Measurements from ENCODE around the gene RNASE13.

The RNASE13 gene

DNA sequence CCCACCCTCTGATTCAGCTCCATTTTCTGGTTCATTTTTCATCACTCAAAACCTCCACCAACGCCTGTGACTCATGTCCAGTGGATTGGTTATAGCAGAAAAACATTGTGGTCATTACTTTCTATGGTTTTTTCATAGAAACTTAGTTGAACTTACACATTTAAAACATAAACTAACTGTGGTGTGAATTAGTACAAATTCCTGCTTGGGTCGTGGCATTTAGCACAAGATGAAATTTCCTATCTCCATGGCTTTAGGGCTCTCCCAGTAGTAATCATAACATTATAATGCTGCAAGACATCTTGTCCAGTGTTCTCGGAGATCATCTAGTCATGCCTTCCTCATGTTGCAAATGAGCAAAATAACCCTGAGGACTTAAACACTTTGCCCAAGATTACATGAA is 14.7 kb upstream of the RNASE13 start:
- Histone ChIP-seq H3K56ac (ENCODE audit: low read length) (no peak overlapping the region), H3K36me3 (ENCODE audit: control insufficient read depth, insufficient read depth, low read length) (no peaks in the 10 kb centered on the region), H2AK5ac (ENCODE audit: low read length) (no peak overlapping the region), H3K4ac (ENCODE audit: low read depth, low read length) (no peak overlapping the region), H4K8ac (ENCODE audit: low read depth, low read length) (no peak overlapping the region), H3K4me2 (ENCODE audit: low read length) (no peak overlapping the region), H3K79me2 (ENCODE audit: control insufficient read depth, insufficient read depth, low read length) (no peaks in the 10 kb centered on the region), H3K79me1 (ENCODE audit: low read length) (no peaks in the 10 kb centered on the region), H3K18ac (ENCODE audit: low read length) (no peak overlapping the region), H3K23ac (ENCODE audit: low read length) (no peak overlapping the region), H3K27ac (ENCODE audit: low read depth, low read length) (no peak overlapping the region), H4K5ac (ENCODE audit: low read length) (no peak overlapping the region), H3K4me3 (ENCODE audit: low read length) (no peak overlapping the region), H3K27me3 (ENCODE audit: insufficient read depth, low read length, poor library complexity) (no peaks in the 10 kb centered on the region), H2BK120ac (ENCODE audit: low read depth, low read length) (no peak overlapping the region), H3K9ac (ENCODE audit: low read length) (no peak overlapping the region), H2BK15ac (replicated peaks; ENCODE audit: low read depth) (no peak overlapping the region), H3K4me1 (ENCODE audit: control insufficient read depth, low read depth, low read length) (no peaks in the 10 kb centered on the region), H2BK5ac (ENCODE audit: low read length) (no peak overlapping the region)
- DNase-seq: no peak
- no CpG with 5 or more reads among the region's 3 CpGs for WGBS (ENCODE audit: extremely low coverage, insufficient coverage, low lambda C conversion rate)

DNA sequence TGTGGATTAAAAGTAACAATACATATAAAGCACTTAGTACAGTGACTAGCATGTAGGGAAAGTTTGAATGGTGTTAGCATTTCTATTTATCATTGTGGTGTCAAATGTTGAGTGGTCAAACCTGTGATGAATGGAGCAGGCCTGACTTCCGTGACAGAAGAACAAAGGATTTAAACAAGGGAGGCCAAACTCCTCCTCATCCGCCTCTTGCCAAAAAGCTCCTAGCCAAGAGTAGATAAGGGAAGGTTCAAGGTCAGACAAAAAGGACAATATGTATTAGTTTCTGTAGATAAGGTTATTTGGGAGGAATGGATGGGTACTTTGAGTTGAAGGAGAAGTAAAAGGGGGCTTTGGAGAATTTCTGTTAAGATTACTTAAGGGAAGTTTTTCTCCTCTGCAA is 14.0 kb upstream of the RNASE13 start:
- DNase-seq: no peak
- no peak overlapping the region for H2AK5ac ChIP-seq (ENCODE audit: low read length)

DNA sequence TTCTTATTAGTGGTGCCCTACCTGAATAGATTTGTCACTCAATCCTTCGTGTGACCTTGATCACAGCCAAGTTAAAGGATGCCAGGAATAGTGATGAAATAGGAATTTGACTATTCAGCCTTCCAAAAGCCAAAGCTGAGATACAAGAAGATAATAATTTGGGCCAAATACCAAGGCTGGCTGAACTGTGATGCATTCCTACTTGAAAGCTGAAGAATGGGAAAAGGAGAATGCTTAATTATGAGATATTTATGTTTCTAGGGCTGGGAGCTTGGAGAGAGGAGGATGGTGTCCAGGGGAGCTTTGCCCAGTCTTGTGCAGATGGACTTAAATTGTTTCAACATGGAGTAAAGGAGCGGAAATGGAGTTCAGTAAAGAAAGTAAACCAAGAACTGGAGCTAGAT is 12.8 kb upstream of the RNASE13 start:
- H4K5ac ChIP-seq (ENCODE audit: low read length): no peak overlapping the region
- no peak overlapping the region for H3K27ac ChIP-seq (ENCODE audit: low read depth, low read length)
- H3K9ac ChIP-seq (ENCODE audit: low read length): no peak overlapping the region
- H3K79me1 ChIP-seq (ENCODE audit: low read length): no peaks in the 10 kb centered on the region
- no peaks in the 10 kb centered on the region for H3K79me2 ChIP-seq (ENCODE audit: control insufficient read depth, insufficient read depth, low read length)
- no peak overlapping the region for H2AK5ac ChIP-seq (ENCODE audit: low read length)
- H3K4me1 ChIP-seq (ENCODE audit: control insufficient read depth, low read depth, low read length): no peaks in the 10 kb centered on the region
- H3K23ac ChIP-seq (ENCODE audit: low read length): no peak overlapping the region
- H3K27me3 ChIP-seq (ENCODE audit: insufficient read depth, low read length, poor library complexity): no peaks in the 10 kb centered on the region
- H3K4me3 ChIP-seq (ENCODE audit: low read length): no peak overlapping the region
- no peak overlapping the region for H4K8ac ChIP-seq (ENCODE audit: low read depth, low read length)
- H3K56ac ChIP-seq (ENCODE audit: low read length): no peak overlapping the region
- H2BK120ac ChIP-seq (ENCODE audit: low read depth, low read length): no peak overlapping the region
- H3K4ac ChIP-seq (ENCODE audit: low read depth, low read length): no peak overlapping the region
- no peak overlapping the region for H2BK5ac ChIP-seq (ENCODE audit: low read length)
- H3K36me3 ChIP-seq (ENCODE audit: control insufficient read depth, insufficient read depth, low read length): no peaks in the 10 kb centered on the region
- no peak overlapping the region for H3K4me2 ChIP-seq (ENCODE audit: low read length)
- no peak overlapping the region for H2BK15ac ChIP-seq (replicated peaks; ENCODE audit: low read depth)
- DNase-seq: no peak
- WGBS (ENCODE audit: extremely low coverage, insufficient coverage, low lambda C conversion rate): no CpG with 5 or more reads among the region's 2 CpGs
- no peak overlapping the region for H3K18ac ChIP-seq (ENCODE audit: low read length)

More for the DNA sequence above, 14.0 kb upstream of the RNASE13 start:
- no peaks in the 10 kb centered on the region for H3K79me1 ChIP-seq (ENCODE audit: low read length)
- no peak overlapping the region for H3K4me2 ChIP-seq (ENCODE audit: low read length)
- no CpG with 5 or more reads among the region's 2 CpGs for WGBS (ENCODE audit: extremely low coverage, insufficient coverage, low lambda C conversion rate)
- no peak overlapping the region for H3K9ac ChIP-seq (ENCODE audit: low read length)
- no peaks in the 10 kb centered on the region for H3K79me2 ChIP-seq (ENCODE audit: control insufficient read depth, insufficient read depth, low read length)
- no peaks in the 10 kb centered on the region for H3K36me3 ChIP-seq (ENCODE audit: control insufficient read depth, insufficient read depth, low read length)
- H2BK5ac ChIP-seq (ENCODE audit: low read length): no peak overlapping the region
- no peak overlapping the region for H3K4me3 ChIP-seq (ENCODE audit: low read length)
- no peak overlapping the region for H4K8ac ChIP-seq (ENCODE audit: low read depth, low read length)
- no peak overlapping the region for H3K18ac ChIP-seq (ENCODE audit: low read length)
- H3K23ac ChIP-seq (ENCODE audit: low read length): no peak overlapping the region
- H4K5ac ChIP-seq (ENCODE audit: low read length): no peak overlapping the region
- H3K4me1 ChIP-seq (ENCODE audit: control insufficient read depth, low read depth, low read length): no peaks in the 10 kb centered on the region
- no peak overlapping the region for H3K56ac ChIP-seq (ENCODE audit: low read length)
- no peaks in the 10 kb centered on the region for H3K27me3 ChIP-seq (ENCODE audit: insufficient read depth, low read length, poor library complexity)
- no peak overlapping the region for H2BK120ac ChIP-seq (ENCODE audit: low read depth, low read length)
- H3K4ac ChIP-seq (ENCODE audit: low read depth, low read length): no peak overlapping the region
- no peak overlapping the region for H3K27ac ChIP-seq (ENCODE audit: low read depth, low read length)
- H2BK15ac ChIP-seq (replicated peaks; ENCODE audit: low read depth): no peak overlapping the region

DNA sequence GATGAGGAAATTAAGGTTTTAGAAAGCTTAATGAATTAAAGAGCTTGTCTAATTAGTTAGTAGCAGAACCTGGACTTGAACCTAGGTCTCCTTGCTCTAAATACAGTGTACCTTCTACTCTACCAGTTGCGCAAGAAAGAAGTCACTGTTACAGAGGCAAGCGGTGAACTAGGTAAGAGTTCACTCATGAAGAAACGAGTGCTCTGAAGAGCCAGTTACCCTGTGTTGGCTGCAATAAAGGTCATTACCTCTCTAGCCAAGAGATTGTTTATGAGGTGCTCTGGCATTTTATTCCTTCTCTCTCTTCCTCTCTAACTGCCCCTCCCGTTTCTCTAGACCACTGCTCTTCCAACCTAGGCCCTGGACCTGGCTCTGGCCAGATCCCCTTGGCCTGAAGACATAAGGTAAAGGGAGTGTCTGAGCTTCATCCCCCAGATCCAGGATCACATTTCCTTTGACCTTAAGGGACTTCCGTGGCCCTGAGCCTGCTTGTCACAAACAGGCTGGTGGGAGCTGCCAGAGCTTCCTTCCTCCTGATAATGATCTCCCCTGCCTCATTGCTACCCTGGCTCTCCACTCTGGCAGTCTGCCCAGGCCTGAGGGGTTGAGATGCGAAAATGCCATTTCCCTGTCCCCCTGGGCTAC is 9.5 kb upstream of the RNASE13 start:
- Histone ChIP-seq H3K18ac (ENCODE audit: low read length) (no peak overlapping the region), H2BK15ac (replicated peaks; ENCODE audit: low read depth) (no peak overlapping the region), H3K79me1 (ENCODE audit: low read length) (no peaks in the 10 kb centered on the region), H3K36me3 (ENCODE audit: control insufficient read depth, insufficient read depth, low read length) (no peaks in the 10 kb centered on the region), H3K23ac (ENCODE audit: low read length) (no peak overlapping the region), H3K27me3 (ENCODE audit: insufficient read depth, low read length, poor library complexity) (no peaks in the 10 kb centered on the region), H3K4me3 (ENCODE audit: low read length) (no peak overlapping the region), H4K8ac (ENCODE audit: low read depth, low read length) (no peak overlapping the region), H3K27ac (ENCODE audit: low read depth, low read length) (no peak overlapping the region), H3K4me2 (ENCODE audit: low read length) (no peak overlapping the region), H4K5ac (ENCODE audit: low read length) (no peak overlapping the region), H2BK120ac (ENCODE audit: low read depth, low read length) (no peak overlapping the region), H2BK5ac (ENCODE audit: low read length) (no peak overlapping the region), H2AK5ac (ENCODE audit: low read length) (no peak overlapping the region), H3K9ac (ENCODE audit: low read length) (no peak overlapping the region), H3K4ac (ENCODE audit: low read depth, low read length) (no peak overlapping the region), H3K79me2 (ENCODE audit: control insufficient read depth, insufficient read depth, low read length) (no peaks in the 10 kb centered on the region), H3K4me1 (ENCODE audit: control insufficient read depth, low read depth, low read length) (peaks cover 2% of the 10 kb centered on the region), H3K56ac (ENCODE audit: low read length) (no peak overlapping the region)
- peak; percentile 45 for DNase-seq
- WGBS (ENCODE audit: extremely low coverage, insufficient coverage, low lambda C conversion rate): no CpG with 5 or more reads among the region's 6 CpGs

DNA sequence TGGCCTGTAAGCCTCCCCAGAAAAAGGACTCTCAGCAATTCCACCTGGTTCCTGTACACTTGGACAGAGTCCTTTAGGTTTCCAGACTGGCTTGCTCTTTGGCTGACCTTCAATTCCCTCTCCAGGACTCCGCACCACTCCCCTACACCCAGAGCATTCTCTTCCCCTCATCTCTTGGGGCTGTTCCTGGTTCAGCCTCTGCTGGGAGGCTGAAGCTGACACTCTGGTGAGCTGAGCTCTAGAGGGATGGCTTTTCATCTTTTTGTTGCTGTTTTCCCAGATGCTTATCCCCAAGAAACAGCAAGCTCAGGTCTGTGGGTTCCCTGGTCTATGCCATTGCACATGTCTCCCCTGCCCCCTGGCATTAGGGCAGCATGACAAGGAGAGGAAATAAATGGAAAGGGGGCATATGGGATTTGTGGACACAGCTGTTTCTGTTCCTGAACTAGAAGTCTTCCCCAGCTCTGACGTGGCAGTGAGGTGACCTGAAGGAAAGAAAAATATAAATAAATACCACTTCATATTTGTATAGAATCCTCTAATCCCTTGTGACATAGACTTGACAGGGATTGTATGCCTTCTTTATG is 8.9 kb upstream of the RNASE13 start:
- no peaks in the 10 kb centered on the region for H3K79me2 ChIP-seq (ENCODE audit: control insufficient read depth, insufficient read depth, low read length)
- H3K4ac ChIP-seq (ENCODE audit: low read depth, low read length): no peak overlapping the region
- H3K27ac ChIP-seq (ENCODE audit: low read depth, low read length): no peak overlapping the region
- H2AK5ac ChIP-seq (ENCODE audit: low read length): no peak overlapping the region
- no peaks in the 10 kb centered on the region for H3K36me3 ChIP-seq (ENCODE audit: control insufficient read depth, insufficient read depth, low read length)
- WGBS (ENCODE audit: extremely low coverage, insufficient coverage, low lambda C conversion rate): no CpG with 5 or more reads among the region's 2 CpGs
- H3K27me3 ChIP-seq (ENCODE audit: insufficient read depth, low read length, poor library complexity): no peaks in the 10 kb centered on the region
- no peak overlapping the region for H2BK5ac ChIP-seq (ENCODE audit: low read length)
- no peak overlapping the region for H2BK15ac ChIP-seq (replicated peaks; ENCODE audit: low read depth)
- H3K4me3 ChIP-seq (ENCODE audit: low read length): no peak overlapping the region
- no peak overlapping the region for H3K4me2 ChIP-seq (ENCODE audit: low read length)
- H3K23ac ChIP-seq (ENCODE audit: low read length): no peak overlapping the region
- H3K4me1 ChIP-seq (ENCODE audit: control insufficient read depth, low read depth, low read length): peaks cover 4% of the 10 kb centered on the region
- no peak overlapping the region for H3K18ac ChIP-seq (ENCODE audit: low read length)
- H3K79me1 ChIP-seq (ENCODE audit: low read length): no peaks in the 10 kb centered on the region
- H3K9ac ChIP-seq (ENCODE audit: low read length): no peak overlapping the region
- no peak for DNase-seq
- no peak overlapping the region for H4K8ac ChIP-seq (ENCODE audit: low read depth, low read length)
- H2BK120ac ChIP-seq (ENCODE audit: low read depth, low read length): no peak overlapping the region
- no peak overlapping the region for H3K56ac ChIP-seq (ENCODE audit: low read length)
- H4K5ac ChIP-seq (ENCODE audit: low read length): no peak overlapping the region

DNA sequence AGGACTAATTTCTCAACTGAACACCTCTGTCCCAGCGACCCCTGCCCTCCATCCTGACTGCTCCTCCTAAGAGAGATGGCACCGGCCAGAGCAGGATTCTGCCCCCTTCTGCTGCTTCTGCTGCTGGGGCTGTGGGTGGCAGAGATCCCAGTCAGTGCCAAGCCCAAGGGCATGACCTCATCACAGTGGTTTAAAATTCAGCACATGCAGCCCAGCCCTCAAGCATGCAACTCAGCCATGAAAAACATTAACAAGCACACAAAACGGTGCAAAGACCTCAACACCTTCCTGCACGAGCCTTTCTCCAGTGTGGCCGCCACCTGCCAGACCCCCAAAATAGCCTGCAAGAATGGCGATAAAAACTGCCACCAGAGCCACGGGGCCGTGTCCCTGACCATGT is 8.3 kb upstream of the RNASE13 start:
- Histone ChIP-seq H3K4me3 (ENCODE audit: low read length) (no peak overlapping the region), H3K18ac (ENCODE audit: low read length) (no peak overlapping the region), H3K9ac (ENCODE audit: low read length) (no peak overlapping the region), H3K36me3 (ENCODE audit: control insufficient read depth, insufficient read depth, low read length) (no peaks in the 10 kb centered on the region), H2BK120ac (ENCODE audit: low read depth, low read length) (no peak overlapping the region), H3K79me2 (ENCODE audit: control insufficient read depth, insufficient read depth, low read length) (no peaks in the 10 kb centered on the region), H3K4ac (ENCODE audit: low read depth, low read length) (no peak overlapping the region), H4K5ac (ENCODE audit: low read length) (no peak overlapping the region), H3K27ac (ENCODE audit: low read depth, low read length) (no peak overlapping the region), H3K27me3 (ENCODE audit: insufficient read depth, low read length, poor library complexity) (no peaks in the 10 kb centered on the region), H4K8ac (ENCODE audit: low read depth, low read length) (no peak overlapping the region), H2BK15ac (replicated peaks; ENCODE audit: low read depth) (no peak overlapping the region), H3K4me1 (ENCODE audit: control insufficient read depth, low read depth, low read length) (peaks cover 5% of the 10 kb centered on the region), H3K79me1 (ENCODE audit: low read length) (no peaks in the 10 kb centered on the region), H2BK5ac (ENCODE audit: low read length) (no peak overlapping the region), H3K56ac (ENCODE audit: low read length) (no peak overlapping the region), H2AK5ac (ENCODE audit: low read length) (no peak overlapping the region), H3K4me2 (ENCODE audit: low read length) (no peak overlapping the region), H3K23ac (ENCODE audit: low read length) (no peak overlapping the region)
- DNase-seq: no peak
- no CpG with 5 or more reads among the region's 8 CpGs for WGBS (ENCODE audit: extremely low coverage, insufficient coverage, low lambda C conversion rate)
